HG03565 (cell line): ENCODE results near the gene MTERF1.
"Not testable (repeated sequence)": the region's sequence is repeated elsewhere in the genome, so short reads cannot be mapped to it uniquely, and the experiment has no call there.

Experiments used
- ATAC-seq: cut with Tn5 transposase; IDR thresholded peaks from one replicate; pipeline ENCODE4 v1.9.1; 2021; ENCODE audit warnings: mild to moderate bottlenecking, moderate library complexity; ENCODE audit not compliant: unreplicated experiment

Gene MTERF1

DNA sequence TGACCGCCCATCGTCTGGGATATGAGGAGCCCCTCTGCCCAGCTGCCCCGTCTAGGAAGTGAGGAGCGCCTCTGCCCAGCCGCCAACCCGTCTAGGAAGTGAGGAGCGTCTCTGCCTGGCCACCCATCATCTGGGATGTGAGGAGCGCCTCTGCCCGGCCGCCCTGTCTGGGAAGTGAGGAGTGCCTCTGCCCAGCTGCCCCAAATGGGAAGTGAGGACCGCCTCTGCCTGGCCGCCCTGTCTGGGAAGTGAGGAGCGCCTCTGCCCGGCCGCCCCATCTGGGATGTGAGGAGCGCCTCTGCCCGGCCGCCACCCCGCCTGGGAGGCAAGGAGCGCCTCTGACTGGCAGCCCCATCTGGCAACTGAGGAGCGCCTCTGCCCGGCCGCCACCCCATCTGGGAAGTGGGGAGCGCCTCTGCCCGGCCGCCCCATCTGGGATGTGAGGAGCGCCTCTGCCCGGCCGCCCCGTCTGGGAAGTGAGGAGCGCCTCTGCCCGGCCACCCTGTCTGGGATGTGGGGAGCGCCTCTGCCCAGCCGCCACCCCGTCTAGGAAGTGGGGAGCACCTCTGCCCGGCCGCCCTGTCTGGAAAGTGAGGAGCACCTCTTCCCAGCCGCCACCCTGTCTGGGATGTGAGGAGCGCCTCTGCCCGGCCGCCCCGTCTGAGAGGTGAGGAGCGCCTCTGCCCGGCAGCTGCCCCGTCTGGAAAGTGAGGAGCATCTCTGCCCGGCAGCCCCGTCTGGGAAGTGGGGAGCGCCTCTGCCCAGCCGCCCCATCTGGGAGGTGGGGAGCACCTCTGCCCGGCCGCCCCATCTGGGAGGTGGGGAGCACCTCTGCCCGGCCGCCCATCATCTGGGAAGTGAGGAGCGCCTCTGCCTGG is 7.1 kb upstream of the MTERF1 start:
- ATAC-seq, result not testable (repeated sequence)

- no peak for ATAC-seq
Observed at GRCh38 chr7:91883676-91884362, 3.3 kb upstream of the MTERF1 start.

- ATAC-seq, result no peak
Observed at GRCh38 chr7:91880016-91880412, 488 bp downstream of the MTERF1 start.

- ATAC-seq, result no peak
Observed at GRCh38 chr7:91876391-91877133, 3.9 kb downstream of the MTERF1 start.

- no peak for ATAC-seq
Observed at GRCh38 chr7:91875851-91876250, 4.7 kb downstream of the MTERF1 start.

GRCh38 chr7:91872928-91873327 is 7.6 kb downstream of the MTERF1 start:
- ATAC-seq, result no peak

DNA sequence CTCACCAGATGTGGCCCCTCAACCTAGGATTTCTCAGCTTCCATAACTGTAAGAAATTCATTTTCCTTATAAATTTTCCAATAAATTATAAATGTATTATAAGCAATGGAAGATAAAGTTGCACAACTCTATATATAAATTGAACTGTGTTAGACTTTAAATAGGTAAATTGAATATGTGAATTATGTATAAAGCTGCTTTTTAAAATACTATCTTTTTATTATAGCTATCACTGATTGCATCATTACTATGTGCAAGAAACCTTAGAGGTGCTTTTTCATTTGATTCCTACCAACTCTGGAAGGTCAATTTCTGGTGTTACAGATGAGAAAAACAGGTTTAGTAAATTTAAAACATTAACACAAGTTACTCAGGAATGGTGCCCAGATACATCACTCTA is 8.4 kb downstream of the MTERF1 start:
- ATAC-seq, result no peak

DNA sequence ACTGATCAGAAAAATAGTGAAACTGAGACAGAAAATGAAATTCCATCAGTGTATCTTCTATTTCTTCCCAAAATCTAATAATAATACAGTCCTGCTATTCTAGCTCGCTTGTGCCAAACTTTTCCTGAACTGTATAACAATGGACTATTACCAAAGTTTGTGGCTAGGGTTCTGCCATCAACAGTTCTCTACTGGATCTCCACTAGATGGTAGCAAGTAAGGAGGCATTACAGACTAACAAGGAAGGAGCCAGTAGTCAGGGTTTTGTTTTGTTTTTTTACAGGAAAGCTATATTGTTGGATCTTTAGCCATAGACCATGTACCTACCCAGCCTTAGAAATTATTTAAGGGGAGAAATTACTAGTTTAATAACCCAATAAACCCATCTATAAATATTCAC is 10.8 kb downstream of the MTERF1 start:
- no peak for ATAC-seq

- ATAC-seq, result no peak
Observed at GRCh38 chr7:91866599-91867148, 13.8 kb downstream of the MTERF1 start.

GRCh38 chr7:91865511-91865910 is 15.0 kb downstream of the MTERF1 start:
- no peak for ATAC-seq

DNA sequence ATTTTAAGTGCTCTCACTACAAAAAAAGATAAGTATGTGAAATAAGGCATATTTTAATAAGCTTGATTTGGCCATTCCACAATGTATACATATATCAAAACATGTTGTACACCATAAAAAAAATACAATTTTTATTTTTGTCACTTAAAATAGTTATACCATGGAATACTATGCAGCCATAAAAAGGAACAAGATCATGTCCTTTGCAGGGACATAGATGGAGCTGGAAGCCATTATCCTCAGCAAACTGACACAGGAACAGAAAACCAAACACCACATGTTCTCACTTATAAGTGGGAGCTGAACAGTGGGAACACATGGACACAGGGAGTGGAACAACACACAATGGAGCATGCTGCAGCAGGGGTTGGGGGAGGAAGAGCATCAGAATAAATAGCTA is 15.9 kb downstream of the MTERF1 start:
- ATAC-seq, result not testable (repeated sequence)

DNA sequence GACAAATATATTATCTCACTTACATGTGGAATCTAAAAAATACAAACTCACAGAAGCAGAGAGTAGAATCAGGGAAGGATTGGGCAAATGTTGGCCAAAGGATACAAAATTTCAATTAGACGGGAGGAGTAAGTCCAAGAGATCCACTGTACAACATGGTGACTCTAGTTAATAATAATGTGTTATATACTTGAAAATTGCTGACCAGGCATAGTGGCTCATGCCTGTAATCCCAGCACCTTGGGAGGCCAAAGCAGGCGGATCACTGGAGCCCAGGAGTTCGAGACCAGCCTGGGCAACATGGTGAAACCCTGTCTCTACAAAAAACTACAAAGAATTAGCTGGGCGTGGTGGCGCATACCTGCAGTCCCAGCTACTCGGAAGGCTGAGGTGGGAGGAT is 16.4 kb downstream of the MTERF1 start:
- ATAC-seq, result no peak

DNA sequence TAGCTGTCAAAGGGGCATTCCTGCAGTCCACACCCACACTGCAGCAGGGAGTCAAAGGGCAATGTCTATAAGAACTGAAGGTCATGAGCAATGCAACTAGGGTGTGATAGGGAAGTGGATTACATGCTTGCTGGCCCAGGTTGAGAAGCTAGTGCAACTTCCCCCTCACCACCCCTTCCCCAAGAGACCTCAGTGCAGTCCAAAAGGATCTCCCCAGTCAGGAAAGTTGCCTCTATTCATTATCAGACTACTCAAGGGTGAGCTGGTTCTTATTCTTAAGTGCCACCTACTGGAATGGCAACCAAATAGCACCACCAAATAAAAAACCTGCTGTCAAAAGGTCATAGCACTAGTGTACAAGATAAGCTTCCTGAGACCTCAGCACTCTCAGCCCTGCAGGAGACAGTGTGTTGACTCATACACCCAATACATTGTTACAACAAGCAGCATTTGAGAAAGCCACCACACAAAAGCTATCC is 28.2 kb downstream of the MTERF1 start:
- ATAC-seq, result peak; percentile 76

- ATAC-seq, result no peak
Observed at GRCh38 chr7:91850455-91850854, 30.0 kb downstream of the MTERF1 start.

DNA sequence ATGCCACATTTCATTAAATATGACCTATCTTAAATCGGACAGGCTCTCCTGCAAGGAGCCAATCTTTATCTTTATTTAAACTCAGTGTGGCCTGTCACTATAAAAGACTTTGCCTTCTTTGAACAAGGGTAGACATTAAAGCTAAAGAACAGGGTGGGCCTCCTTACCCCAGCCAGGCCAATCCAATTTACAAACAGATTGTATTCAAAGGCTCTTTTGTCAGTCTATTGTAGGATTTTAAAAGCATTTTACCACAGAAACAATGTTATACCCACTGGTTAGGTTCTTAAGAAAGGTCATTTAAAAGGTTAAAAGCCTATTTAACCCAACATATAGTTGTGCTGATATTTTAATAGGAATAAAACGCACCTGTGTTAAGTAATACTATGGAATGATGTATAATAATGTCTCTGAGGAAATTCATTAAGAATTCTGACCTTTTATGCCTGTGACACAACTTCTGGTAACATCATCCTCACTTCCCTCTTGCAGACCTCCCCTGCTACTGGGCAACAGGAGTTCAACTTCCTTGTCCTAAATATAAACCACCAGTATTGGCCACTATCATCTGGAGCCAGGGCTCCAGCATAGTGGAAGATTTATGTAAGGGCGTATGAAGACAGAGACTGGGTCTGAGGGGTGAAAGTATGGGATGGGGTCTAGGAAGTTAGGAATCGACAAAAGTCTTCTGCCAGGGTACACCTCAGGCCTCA is 32.5 kb downstream of the MTERF1 start:
- ATAC-seq, result no peak

GRCh38 chr7:91847231-91847630 is 33.3 kb downstream of the MTERF1 start:
- no peak for ATAC-seq

DNA sequence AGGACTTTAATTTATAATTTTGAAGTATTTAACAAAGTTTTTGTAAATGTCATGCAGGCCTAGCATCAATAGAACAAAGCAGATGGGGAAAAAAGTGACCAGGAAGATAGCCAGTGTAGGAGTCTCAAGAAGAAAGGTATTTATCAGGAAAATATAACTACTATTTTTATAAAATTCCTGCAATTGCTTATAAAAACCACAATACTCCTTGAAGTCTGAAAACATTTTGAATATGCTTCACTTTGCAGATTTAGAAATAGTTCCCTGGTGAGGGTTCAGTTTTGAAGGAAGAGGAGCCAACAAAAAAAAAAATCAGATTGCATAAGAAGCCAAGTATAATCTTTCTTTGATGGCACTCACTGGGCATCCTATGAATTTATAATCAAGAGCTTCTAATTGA is 34.1 kb downstream of the MTERF1 start:
- no peak for ATAC-seq

- ATAC-seq, result peak; percentile 87
Observed at GRCh38 chr7:91843831-91844230, 36.7 kb downstream of the MTERF1 start.

GRCh38 chr7:91838439-91838838 is 42.1 kb downstream of the MTERF1 start:
- no peak for ATAC-seq

- no peak for ATAC-seq
Observed at GRCh38 chr7:91837397-91838070, 43.0 kb downstream of the MTERF1 start.
